GM19023 (cell line): ENCODE results near the gene KCNJ6.

Experiments used
- ATAC-seq: cut with Tn5 transposase; IDR thresholded peaks from one replicate; pipeline ENCODE4 v1.9.1; 2021; ENCODE audit warnings: mild to moderate bottlenecking, moderate library complexity; ENCODE audit not compliant: unreplicated experiment

KCNJ6 gene

DNA sequence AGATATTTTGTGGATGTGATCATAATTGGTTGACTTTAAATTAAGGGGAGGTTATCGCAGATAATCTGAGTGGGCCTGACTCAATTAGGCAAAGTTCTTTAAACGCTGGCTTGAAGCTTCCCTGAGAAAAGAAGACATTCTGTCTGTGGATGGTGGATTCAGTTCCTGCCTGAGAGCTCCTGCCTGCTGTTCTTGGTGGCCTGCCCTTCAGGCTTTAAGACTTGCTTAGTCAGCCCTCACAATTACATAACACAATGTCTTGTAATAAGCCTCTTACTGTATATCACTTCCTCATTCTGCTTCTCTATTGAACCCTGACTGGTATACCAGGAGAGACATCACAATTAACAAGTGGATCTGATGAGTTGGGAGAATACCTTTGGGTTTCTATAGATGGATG is 50.2 kb downstream of the KCNJ6 start:
- no peak for ATAC-seq

DNA sequence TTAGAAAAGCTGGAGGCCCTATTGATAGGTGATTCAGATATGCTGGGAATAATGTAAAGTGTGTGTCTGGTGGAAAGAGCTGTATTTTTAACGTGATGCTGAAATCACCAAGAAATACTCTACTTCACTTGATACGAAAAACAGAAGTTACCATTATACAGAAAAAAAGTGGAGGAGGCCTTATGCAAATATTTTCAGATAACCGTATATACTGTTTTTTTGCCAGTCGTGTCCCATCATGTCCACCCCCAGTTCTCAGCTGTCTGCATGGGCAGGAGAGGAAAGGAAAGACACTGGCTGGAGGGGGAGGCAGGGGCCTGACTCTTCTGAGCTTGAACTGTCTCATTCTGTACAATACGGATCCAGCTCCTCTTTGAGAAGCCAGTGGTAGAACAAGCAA is 51.1 kb downstream of the KCNJ6 start:
- ATAC-seq: no peak

GRCh38 chr21:37863842-37864241 is 52.4 kb downstream of the KCNJ6 start:
- ATAC-seq: no peak

GRCh38 chr21:37862536-37862935 is 53.7 kb downstream of the KCNJ6 start:
- ATAC-seq: peak; percentile 68

DNA sequence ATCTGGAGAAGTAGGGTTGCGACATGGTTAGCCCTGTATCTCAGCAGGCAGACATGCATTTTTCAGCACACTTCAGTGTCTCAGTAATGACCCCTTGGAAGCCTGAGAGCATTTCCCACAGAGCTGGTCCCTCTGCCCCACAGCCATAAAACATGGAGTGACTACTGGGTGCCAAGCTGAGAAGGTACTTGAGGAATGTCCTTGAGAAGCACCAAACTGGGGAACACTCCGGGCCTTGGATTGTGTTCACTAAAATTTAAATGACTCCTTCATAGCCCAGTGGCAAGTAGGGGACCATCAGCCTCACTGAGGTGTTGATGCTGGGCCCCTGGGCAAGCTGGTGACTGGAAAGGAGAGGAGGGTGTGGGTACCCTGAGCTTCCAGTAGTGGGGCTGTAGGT is 54.7 kb downstream of the KCNJ6 start:
- no peak for ATAC-seq

GRCh38 chr21:37860416-37860815 is 55.8 kb downstream of the KCNJ6 start:
- no peak for ATAC-seq

DNA sequence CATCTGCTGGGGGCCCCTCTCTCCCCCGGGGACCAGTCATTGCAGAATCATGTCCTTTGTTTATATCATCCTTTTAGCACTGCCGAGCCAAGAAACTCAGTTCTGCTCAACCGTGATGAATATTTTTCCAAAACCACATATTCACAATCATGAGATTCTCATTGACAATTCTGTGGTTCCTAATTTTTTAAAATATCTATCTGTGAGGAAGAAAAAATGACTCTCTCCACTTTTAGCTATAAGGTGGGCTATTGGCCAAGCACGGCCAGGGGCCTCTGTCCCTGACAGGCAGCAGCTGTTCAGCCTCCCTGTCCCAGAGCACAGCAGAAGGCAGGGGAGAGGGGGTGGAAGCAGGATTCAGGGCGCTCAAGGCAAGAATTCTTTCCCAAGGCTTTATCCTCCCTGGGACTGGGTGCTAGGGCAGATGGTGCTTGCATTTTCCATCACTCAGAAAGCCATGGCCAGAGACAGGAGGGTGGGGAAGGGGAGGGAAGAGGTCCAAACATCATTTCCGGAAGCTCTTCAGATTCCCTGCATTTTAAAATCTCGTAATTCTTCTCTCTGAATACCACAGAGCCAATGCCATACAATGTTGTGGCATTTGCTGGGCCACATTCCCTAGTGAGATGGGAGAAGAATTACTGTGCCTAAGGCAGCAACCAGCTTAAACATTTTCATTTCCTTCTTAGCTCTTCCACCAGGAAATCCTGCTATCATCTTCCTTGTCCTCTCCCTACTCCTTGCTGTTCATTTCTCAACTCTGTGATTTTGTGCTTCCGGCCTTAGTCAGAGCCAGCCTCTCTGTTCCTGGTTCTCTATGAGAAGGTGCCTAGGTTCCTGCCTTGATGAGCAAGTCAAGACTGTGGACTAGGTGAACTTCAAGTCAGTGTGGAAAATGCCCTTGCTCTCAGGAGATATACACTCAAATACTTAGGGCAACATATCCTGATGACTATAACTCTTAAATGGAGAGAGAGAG is 60.3 kb downstream of the KCNJ6 start:
- no peak for ATAC-seq

DNA sequence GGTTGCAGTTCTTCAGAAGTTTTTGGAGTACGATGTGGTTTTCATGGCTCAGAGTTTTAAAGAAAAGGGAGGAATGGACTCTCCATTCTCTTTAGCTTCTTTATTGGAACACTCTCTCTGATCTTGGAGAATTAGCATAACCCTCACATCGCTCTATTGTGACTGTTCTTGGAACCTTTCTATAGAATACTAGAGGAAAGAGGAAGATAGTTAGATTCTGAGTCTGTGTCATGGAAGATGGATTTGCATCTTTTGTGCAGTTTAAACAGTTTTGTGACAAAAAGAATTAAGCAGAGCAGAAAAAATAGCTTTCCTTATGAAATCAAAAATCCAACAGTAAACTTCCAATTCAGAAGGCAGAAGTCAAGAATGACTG is 61.0 kb downstream of the KCNJ6 start:
- no peak for ATAC-seq

DNA sequence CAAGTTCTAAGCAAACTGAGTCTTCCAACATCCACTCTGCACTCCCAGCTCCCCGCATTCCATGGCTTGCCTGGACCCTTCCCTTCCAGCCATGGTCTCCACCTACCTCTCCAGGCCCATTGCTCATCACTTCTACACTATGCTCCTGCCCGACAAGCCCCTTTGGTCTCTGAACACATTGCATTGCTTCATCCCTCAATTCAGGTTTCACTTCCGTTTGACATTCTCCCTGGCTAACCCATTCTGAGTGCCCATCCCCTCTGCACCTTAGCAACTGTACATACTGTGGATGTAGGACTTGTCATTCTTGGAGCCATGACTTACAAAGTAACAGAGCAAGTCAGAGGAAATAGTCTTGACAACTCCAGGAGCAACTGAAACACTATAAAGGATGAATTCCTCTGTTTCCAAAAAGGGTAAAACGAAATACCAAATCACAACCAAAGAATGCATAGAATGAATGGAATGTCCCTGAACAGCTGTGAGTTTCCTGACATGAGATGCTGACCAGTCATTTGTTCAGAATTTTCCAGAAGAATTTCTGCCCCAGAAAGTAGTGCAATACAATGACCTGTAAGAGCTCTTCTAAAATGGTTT is 66.7 kb downstream of the KCNJ6 start:
- ATAC-seq: no peak

GRCh38 chr21:37848721-37849490 is 67.4 kb downstream of the KCNJ6 start:
- no peak for ATAC-seq

GRCh38 chr21:37845535-37845934 is 70.7 kb downstream of the KCNJ6 start:
- ATAC-seq: no peak

DNA sequence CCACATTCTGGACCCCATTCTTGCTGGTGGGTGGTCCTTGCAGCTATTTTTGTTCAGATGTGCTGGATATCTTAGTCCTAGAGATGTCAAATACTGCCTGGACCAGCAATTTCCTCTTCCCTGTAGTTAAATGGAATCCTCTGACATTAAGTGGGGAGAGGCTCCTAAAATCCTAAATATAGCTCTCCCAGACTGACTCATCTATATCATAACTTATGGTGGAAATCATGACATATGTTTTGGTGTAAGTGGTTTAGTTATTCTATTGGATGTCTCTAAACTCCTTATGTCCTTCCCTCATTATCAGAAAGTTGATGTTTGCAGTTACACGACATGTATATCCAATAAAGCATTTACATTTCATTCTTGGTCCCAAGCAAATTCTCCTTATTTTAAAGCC is 73.1 kb downstream of the KCNJ6 start:
- ATAC-seq: no peak

GRCh38 chr21:37842163-37842919 is 73.9 kb downstream of the KCNJ6 start:
- no peak for ATAC-seq

- no peak for ATAC-seq
Measured at GRCh38 chr21:37837381-37837780, 78.9 kb downstream of the KCNJ6 start.

DNA sequence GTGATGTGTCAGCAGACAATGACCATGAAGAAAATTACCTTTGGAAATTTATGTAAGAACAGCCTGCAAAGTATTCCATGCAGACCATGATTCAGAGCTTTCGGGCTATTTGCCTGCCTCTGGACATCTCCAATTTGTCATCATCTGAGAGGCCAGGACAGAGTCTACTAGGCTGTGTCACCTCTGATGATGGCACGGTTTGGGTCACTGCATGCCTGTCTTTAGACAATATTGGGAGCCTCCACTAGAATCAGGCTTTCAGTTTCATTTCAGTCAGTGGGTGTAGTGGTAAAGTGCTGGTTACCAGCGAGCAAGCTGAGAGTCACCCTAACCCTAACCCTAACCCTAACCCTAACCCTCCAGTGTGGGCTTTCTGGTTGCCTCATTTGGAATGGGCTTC is 80.8 kb downstream of the KCNJ6 start:
- no peak for ATAC-seq

- no peak for ATAC-seq
Measured at GRCh38 chr21:37833301-37833700, 83.0 kb downstream of the KCNJ6 start.

GRCh38 chr21:37829447-37829846 is 86.8 kb downstream of the KCNJ6 start:
- ATAC-seq: no peak

DNA sequence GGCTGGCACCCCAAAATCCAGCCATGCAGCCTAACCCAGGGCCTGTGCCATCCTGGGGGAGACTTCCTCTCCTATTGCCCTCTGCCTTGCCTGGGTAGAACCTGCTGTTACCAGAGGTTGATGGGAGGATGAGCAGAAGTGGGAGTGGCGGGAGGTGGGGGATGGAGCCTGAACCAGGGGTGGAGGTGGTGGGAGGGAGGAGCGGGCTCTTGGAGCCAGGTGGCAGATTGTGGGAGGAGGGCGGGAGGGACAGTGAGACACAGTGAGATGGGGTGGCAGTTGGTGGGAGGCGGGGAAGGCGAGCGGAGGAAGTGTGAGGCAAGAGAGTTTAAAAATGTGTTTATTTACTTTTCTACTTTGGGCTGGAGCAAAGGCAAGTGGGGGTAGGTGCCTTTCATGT is 87.3 kb downstream of the KCNJ6 start:
- ATAC-seq: no peak

- ATAC-seq: no peak
Measured at GRCh38 chr21:37828556-37828955, 87.7 kb downstream of the KCNJ6 start.

DNA sequence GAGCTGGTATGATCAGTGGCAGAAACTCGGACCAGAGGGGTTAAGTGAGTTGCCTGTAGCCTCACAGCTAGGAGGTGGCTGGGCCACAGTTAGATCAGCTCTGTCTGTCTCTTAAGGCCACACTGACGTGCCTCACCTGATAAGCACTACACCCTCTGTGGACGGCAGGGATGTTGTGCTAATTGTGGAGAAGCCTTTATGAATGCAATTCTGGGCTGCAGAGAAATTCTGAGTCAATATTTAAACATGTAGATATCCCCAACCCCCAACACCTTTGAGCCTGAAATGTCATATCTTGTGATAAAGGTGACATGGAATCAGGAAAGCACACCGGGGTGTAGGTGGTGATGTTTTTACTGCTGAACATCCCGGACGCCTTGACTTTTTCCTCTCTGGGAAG is 88.3 kb downstream of the KCNJ6 start:
- ATAC-seq: no peak
